Neural progenitor cell (in vitro differentiated cells): ENCODE measurements around the gene TGM3. TPM values are rescaled to one million over a fixed set of nuclear protein-coding genes. Genes with fewer than 3 reads are reported as not detected.
A peak's percentile ranks its signal among the peaks of the same experiment; 100 is the strongest.

Experiments used
- DNase-seq: peaks from one replicate; pipeline ENCODE4 v3.0.0-alpha.2; 2016; ENCODE audit warnings: low spot score
- H2AFZ ChIP-seq: fragments of 200-600 bp; sonication (generic); replicated peaks from 2 replicates; pipeline ENCODE4 v1.6.1; 2016; ENCODE audit warnings: antibody characterized with exemption
- H3F3A ChIP-seq: fragments of 200-600 bp; sonication (generic); 2 replicates; pipeline ENCODE4 v1.6.1; 2016; ENCODE audit warnings: antibody characterized with exemption, low read depth
- H3K27ac ChIP-seq: fragments of 200-600 bp; sonication (generic); 2 replicates; pipeline ENCODE4 v1.5.1; 2016; ENCODE audit warnings: mild to moderate bottlenecking
- H3K27me3 ChIP-seq: fragments of 200-600 bp; sonication (generic); 2 replicates; pipeline ENCODE4 v1.6.1; 2016; ENCODE audit warnings: mild to moderate bottlenecking, moderate library complexity
- H3K36me3 ChIP-seq: fragments of 200-600 bp; sonication (generic); 2 replicates; pipeline ENCODE4 v1.5.1; 2016
- H3K4me1 ChIP-seq: fragments of 200-600 bp; sonication (generic); 2 replicates; pipeline ENCODE4 v1.6.1; 2016; ENCODE audit warnings: mixed run types
- H3K4me2 ChIP-seq: fragments of 200-600 bp; sonication (generic); 2 replicates; pipeline ENCODE4 v1.6.1; 2016
- H3K4me3 ChIP-seq: fragments of 200-600 bp; sonication (generic); 2 replicates; pipeline ENCODE4 v1.5.1; 2016
- H3K79me2 ChIP-seq: fragments of 200-600 bp; sonication (generic); 2 replicates; pipeline ENCODE4 v1.6.1; 2016; ENCODE audit warnings: low read depth
- H3K9ac ChIP-seq: fragments of 200-600 bp; sonication (generic); 2 replicates; pipeline ENCODE4 v1.6.1; 2016
- H3K9me3 ChIP-seq: fragments of 200-600 bp; sonication (generic); 2 replicates; pipeline ENCODE4 v1.5.1; 2016; ENCODE audit warnings: low read depth
- H4K20me1 ChIP-seq: fragments of 200-600 bp; sonication (generic); 2 replicates; pipeline ENCODE4 v1.6.1; 2016; ENCODE audit warnings: low read depth
- H3K27ac Mint-ChIP-seq: 3 replicates; pipeline ENCODE4 v1.8.0; 2021; ENCODE audit warnings: mixed read lengths
- H3K27me3 Mint-ChIP-seq: 2 replicates; pipeline ENCODE4 v1.8.0; 2022; ENCODE audit warnings: low read depth, mild to moderate bottlenecking, inconsistent platforms, moderate library complexity, mixed read lengths; ENCODE audit not compliant: insufficient read depth
- H3K36me3 Mint-ChIP-seq: 3 replicates; pipeline ENCODE4 v1.8.0; 2021; ENCODE audit warnings: mixed read lengths
- H3K4me1 Mint-ChIP-seq: 3 replicates; pipeline ENCODE4 v1.8.0; 2021; ENCODE audit warnings: mixed read lengths
- H3K4me3 Mint-ChIP-seq: 3 replicates; pipeline ENCODE4 v1.8.0; 2021; ENCODE audit warnings: mild to moderate bottlenecking, moderate library complexity, mixed read lengths
- H3K9me3 Mint-ChIP-seq: 3 replicates; pipeline ENCODE4 v1.8.0; 2020; ENCODE audit warnings: mixed read lengths
- EZH2 ChIP-seq: fragments of 200-600 bp; sonication (generic); IDR thresholded peaks from 2 replicates; pipeline ENCODE4 v1.6.1; 2017; ENCODE audit warnings: antibody characterized with exemption, mild to moderate bottlenecking, moderate library complexity
- EZH2phosphoT487 ChIP-seq: fragments of 200-600 bp; sonication (generic); IDR thresholded peaks from 2 replicates; pipeline ENCODE4 v1.6.1; 2017; ENCODE audit warnings: antibody characterized with exemption
- total RNA-seq: library from RNA; depleted of rRNA; stranded (reverse); fragments of >200 nt; gene quantifications from 2 replicates; pipeline ENCODE4 v1.2.3, GENCODE V29; 2015; ENCODE audit warnings: low replicate concordance
- TF ChIP-seq, protein P1 (sequence below): fragments of 200-600 bp; sonication (generic); IDR thresholded peaks from 2 replicates; pipeline ENCODE4 v1.5.1; 2017; ENCODE audit warnings: antibody characterized with exemption, mild to moderate bottlenecking

The TGM3 gene
- total RNA-seq, 1 donor from 2014 or later, result not detected

DNA sequence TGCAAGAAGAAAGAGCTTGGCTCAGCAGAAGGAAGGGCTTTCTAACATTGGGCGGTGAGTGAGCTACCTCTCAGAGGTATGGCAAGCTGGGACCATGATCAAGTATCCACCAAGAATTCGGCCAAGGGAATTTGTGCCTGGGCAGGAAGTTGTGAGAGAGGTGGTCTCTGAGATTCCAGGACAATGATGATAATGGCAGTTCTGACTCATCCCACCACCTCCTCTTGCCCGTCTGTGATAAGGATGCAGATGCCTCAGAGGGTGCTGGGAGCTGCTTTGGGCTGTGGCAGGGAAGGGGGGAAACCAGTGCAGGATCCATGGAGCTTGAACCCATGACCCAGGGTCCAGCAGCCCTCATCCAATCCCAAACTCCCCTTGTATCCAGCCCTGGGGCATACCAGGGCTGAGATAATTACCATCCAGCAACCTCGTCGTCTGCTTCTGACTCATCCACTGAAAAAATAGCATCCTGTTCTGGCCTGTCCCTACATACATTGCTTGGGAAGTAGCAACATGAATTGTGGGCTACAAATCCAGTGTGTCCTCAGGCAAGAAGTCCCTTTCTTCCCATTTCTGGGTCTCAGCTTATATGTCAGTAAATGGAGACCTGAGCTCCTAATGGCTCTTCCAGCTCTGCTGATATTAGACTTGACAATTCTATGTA, 90.8 kb downstream of the TGM3 start:
- no peak overlapping the region for H2AFZ ChIP-seq
- no peak overlapping the region for H3K4me2 ChIP-seq

DNA sequence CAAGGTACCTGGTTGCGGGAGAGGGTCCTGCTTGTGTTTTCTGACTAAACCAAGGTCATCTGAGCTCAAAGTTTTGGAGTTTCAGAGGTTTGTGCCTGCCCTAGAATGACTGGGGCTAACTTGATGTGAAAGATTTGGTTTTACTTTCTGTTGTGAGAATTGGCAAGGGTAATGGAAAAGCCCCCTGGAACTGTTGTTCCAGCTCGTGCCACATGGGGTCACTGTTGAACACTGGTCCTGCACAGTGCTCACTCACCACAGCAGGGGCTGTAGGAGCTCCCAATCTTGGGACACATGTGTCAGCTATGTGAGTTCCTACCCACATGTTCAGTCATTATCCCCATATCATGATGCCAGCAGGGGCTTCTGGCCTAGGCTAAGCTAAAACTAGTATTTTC, 91.4 kb downstream of the TGM3 start:
- Histone ChIP-seq H2AFZ (no peak overlapping the region), H3K4me1 (no peaks in the 10 kb centered on the region), H3K9ac (no peak overlapping the region), H3K79me2 (no peaks in the 10 kb centered on the region), H3K27me3 (no peaks in the 10 kb centered on the region), H3F3A (no peaks in the 10 kb centered on the region), H3K9me3 (no peaks in the 10 kb centered on the region), H4K20me1 (no peaks in the 10 kb centered on the region), H3K27ac (no peak overlapping the region), H3K36me3 (no peaks in the 10 kb centered on the region), H3K4me2 (no peak overlapping the region), H3K4me3 (no peak overlapping the region)
- H3K27ac Mint-ChIP-seq, result no peak overlapping the region
- no peak overlapping the region for H3K4me3 Mint-ChIP-seq
- peaks cover 6% of the 10 kb centered on the region for H3K27me3 Mint-ChIP-seq
- H3K4me1 Mint-ChIP-seq, result peaks cover 4% of the 10 kb centered on the region
- TF ChIP-seq, protein P1, sequence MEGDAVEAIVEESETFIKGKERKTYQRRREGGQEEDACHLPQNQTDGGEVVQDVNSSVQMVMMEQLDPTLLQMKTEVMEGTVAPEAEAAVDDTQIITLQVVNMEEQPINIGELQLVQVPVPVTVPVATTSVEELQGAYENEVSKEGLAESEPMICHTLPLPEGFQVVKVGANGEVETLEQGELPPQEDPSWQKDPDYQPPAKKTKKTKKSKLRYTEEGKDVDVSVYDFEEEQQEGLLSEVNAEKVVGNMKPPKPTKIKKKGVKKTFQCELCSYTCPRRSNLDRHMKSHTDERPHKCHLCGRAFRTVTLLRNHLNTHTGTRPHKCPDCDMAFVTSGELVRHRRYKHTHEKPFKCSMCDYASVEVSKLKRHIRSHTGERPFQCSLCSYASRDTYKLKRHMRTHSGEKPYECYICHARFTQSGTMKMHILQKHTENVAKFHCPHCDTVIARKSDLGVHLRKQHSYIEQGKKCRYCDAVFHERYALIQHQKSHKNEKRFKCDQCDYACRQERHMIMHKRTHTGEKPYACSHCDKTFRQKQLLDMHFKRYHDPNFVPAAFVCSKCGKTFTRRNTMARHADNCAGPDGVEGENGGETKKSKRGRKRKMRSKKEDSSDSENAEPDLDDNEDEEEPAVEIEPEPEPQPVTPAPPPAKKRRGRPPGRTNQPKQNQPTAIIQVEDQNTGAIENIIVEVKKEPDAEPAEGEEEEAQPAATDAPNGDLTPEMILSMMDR, result peak; percentile 82
- no peak for TF ChIP-seq EZH2
- DNase-seq, result peak; percentile 69
- H3K36me3 Mint-ChIP-seq, result no peaks in the 10 kb centered on the region
- peaks cover 7% of the 10 kb centered on the region for H3K9me3 Mint-ChIP-seq

More for the DNA sequence above, 90.8 kb downstream of the TGM3 start:
- Mint-ChIP-seq H3K36me3 (no peaks in the 10 kb centered on the region), H3K27ac (no peak overlapping the region), H3K4me1 (peaks cover 4% of the 10 kb centered on the region), H3K27me3 (peaks cover 6% of the 10 kb centered on the region), H3K9me3 (peaks cover 7% of the 10 kb centered on the region), H3K4me3 (no peak overlapping the region)
- DNase-seq, result no peak
- H3F3A ChIP-seq, result no peaks in the 10 kb centered on the region
- H4K20me1 ChIP-seq, result no peaks in the 10 kb centered on the region
- H3K9me3 ChIP-seq, result no peaks in the 10 kb centered on the region
- TF ChIP-seq EZH2 (no peak), EZH2phosphoT487 (no peak)
- TF ChIP-seq, protein P1, result no peak
- H3K4me1 ChIP-seq, result no peaks in the 10 kb centered on the region
- no peaks in the 10 kb centered on the region for H3K27me3 ChIP-seq
- H3K4me3 ChIP-seq, result no peak overlapping the region
- no peak overlapping the region for H3K27ac ChIP-seq
- no peak overlapping the region for H3K9ac ChIP-seq
- no peaks in the 10 kb centered on the region for H3K36me3 ChIP-seq
- H3K79me2 ChIP-seq, result no peaks in the 10 kb centered on the region

DNA sequence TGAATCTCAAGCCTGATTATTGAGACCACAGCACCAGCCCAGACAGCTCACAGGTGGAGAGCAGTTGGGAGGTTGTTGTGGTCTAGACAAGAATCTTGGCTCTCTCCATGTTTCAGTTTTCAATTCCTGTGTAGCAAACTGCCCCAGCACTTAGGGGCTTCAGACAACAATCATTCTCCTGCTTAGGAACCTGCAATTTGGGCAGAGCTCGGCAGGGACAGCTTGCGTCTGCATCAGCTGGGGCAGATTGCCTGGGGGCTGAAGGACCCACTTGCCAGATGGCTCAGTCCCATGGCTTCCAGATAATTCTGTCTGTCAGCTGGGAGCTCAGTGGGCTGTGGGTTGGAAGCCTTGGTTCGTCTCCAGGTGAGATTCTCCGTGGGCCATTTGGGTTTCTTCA, 91.8 kb downstream of the TGM3 start:
- H3K9me3 Mint-ChIP-seq, result peaks cover 7% of the 10 kb centered on the region
- H3K36me3 Mint-ChIP-seq, result no peaks in the 10 kb centered on the region
- H3F3A ChIP-seq, result no peaks in the 10 kb centered on the region
- H4K20me1 ChIP-seq, result no peaks in the 10 kb centered on the region
- H3K4me3 ChIP-seq, result no peak overlapping the region
- H3K27ac Mint-ChIP-seq, result no peak overlapping the region
- no peak for DNase-seq
- peaks cover 6% of the 10 kb centered on the region for H3K27me3 Mint-ChIP-seq
- no peaks in the 10 kb centered on the region for H3K36me3 ChIP-seq
- H3K27ac ChIP-seq, result no peak overlapping the region
- no peaks in the 10 kb centered on the region for H3K4me1 ChIP-seq
- H3K79me2 ChIP-seq, result no peaks in the 10 kb centered on the region
- H3K27me3 ChIP-seq, result no peaks in the 10 kb centered on the region
- TF ChIP-seq, protein P1, result no peak
- no peak for TF ChIP-seq EZH2
- no peak for TF ChIP-seq EZH2phosphoT487
- no peak overlapping the region for H3K9ac ChIP-seq
- H3K9me3 ChIP-seq, result no peaks in the 10 kb centered on the region
- no peak overlapping the region for H3K4me2 ChIP-seq
- H3K4me3 Mint-ChIP-seq, result no peak overlapping the region
- H2AFZ ChIP-seq, result no peak overlapping the region
- H3K4me1 Mint-ChIP-seq, result peaks cover 4% of the 10 kb centered on the region

Other genes with a start within 250 kb of the TGM3 start
- gene STK35, start 194.2 kb upstream of the TGM3 start, total RNA-seq, result 21.8 and 41.0 TPM in 2 replicates
- gene TGM6, start 84.9 kb downstream of the TGM3 start, total RNA-seq, result not detected in 2 replicates
- 323 and 591 TPM in 2 replicates for gene SNRPB, start 174.8 kb downstream of the TGM3 start, total RNA-seq
- gene ZNF343, start 212.9 kb downstream of the TGM3 start, total RNA-seq, result 7.4 and 9.7 TPM in 2 replicates
- not detected in 2 replicates for gene TMC2, start 240.6 kb downstream of the TGM3 start, total RNA-seq